DND-41 (cell line): ENCODE results near the gene MESP2.

Experiments used
- ATAC-seq: fragments of 200-7000 bp; cut with Tn5 transposase; 3 replicates; pipeline ENCODE4 v1.9.1; 2021; ENCODE audit warnings: low read depth; ENCODE audit not compliant: insufficient read depth
- DNase-seq: peaks from one replicate; pipeline ENCODE4 v3.0.0-alpha.2; 2020
- H2AFZ ChIP-seq: 2 replicates; pipeline ENCODE4 v1.6.0; 2012; ENCODE audit warnings: low read depth, low read length
- H3K27ac ChIP-seq: 2 replicates; pipeline ENCODE4 v1.5.1; 2012; ENCODE audit warnings: low read length, inconsistent platforms
- H3K27me3 ChIP-seq: fragments of 200-600 bp; sonication (generic); 2 replicates; pipeline ENCODE4 v1.6.0; 2012; ENCODE audit warnings: low read length, mild to moderate bottlenecking, inconsistent platforms; ENCODE audit not compliant: insufficient read depth, poor library complexity
- H3K36me3 ChIP-seq: 2 replicates; pipeline ENCODE4 v1.5.1; 2012; ENCODE audit warnings: low read length, inconsistent platforms; ENCODE audit not compliant: insufficient read depth
- H3K4me1 ChIP-seq: 2 replicates; pipeline ENCODE4 v1.5.1; 2012; ENCODE audit warnings: mild to moderate bottlenecking, low read length; ENCODE audit not compliant: insufficient read depth
- H3K4me2 ChIP-seq: 2 replicates; pipeline ENCODE4 v1.6.0; 2012; ENCODE audit warnings: mild to moderate bottlenecking, moderate library complexity, low read length, inconsistent platforms; ENCODE audit not compliant: insufficient read depth
- H3K4me3 ChIP-seq, 2 experiments: fragments of 200-600 bp in 1 of 2; shearing (Covaris generic) in 1 of 2; 2 replicates each; pipeline ENCODE4 v1.5.1; 2012 to 2016; ENCODE audit warnings: inconsistent platforms in 2 of 2, low read length in 2 of 2, mild to moderate bottlenecking in 2 of 2, low read depth in 1 of 2, moderate library complexity in 1 of 2
- H3K79me2 ChIP-seq: 2 replicates; pipeline ENCODE4 v1.6.0; 2012; ENCODE audit warnings: low read length, inconsistent platforms; ENCODE audit not compliant: insufficient read depth
- H3K9ac ChIP-seq: 2 replicates; pipeline ENCODE4 v1.6.0; 2012; ENCODE audit warnings: low read depth, mild to moderate bottlenecking, inconsistent platforms, low read length, moderate library complexity
- H3K9me3 ChIP-seq: 2 replicates; pipeline ENCODE4 v1.5.1; 2012; ENCODE audit warnings: low read length, moderate library complexity, mild to moderate bottlenecking, inconsistent platforms; ENCODE audit not compliant: insufficient read depth, severe bottlenecking
- H4K20me1 ChIP-seq: 2 replicates; pipeline ENCODE4 v1.6.0; 2012; ENCODE audit warnings: low read length; ENCODE audit not compliant: insufficient read depth
- CTCF ChIP-seq: IDR thresholded peaks from 2 replicates; pipeline ENCODE4 v1.5.1; 2012; ENCODE audit warnings: borderline replicate concordance, low read length, moderate library complexity, mild to moderate bottlenecking; ENCODE audit not compliant: poor library complexity, severe bottlenecking; ENCODE audit errors: extremely low read depth
- EZH2 ChIP-seq: IDR thresholded peaks from 3 replicates; pipeline ENCODE4 v1.6.1; 2012; ENCODE audit warnings: borderline replicate concordance, low read depth, mild to moderate bottlenecking, moderate library complexity, low read length, inconsistent platforms; ENCODE audit not compliant: severe bottlenecking

Gene MESP2

GRCh38 chr15:89812847-89813320 lies 36.8 kb downstream of the MESP2 start:
- Histone ChIP-seq H3K79me2 (no peaks in the 10 kb centered on the region), H3K36me3 (no peaks in the 10 kb centered on the region), H3K4me3 (no peak overlapping the region), H3K4me1 (no peaks in the 10 kb centered on the region), H3K9me3 (no peaks in the 10 kb centered on the region), H2AFZ (no peak overlapping the region), H3K4me2 (no peak overlapping the region), H4K20me1 (no peaks in the 10 kb centered on the region), H3K9ac (no peak overlapping the region), H3K27me3 (no peaks in the 10 kb centered on the region), H3K27ac (no peak overlapping the region)
- DNase-seq (no peak), ATAC-seq (no peak)
- TF ChIP-seq CTCF (no peak), EZH2 (no peak)

GRCh38 chr15:89813381-89814111 lies 37.4 kb downstream of the MESP2 start:
- H3K9ac ChIP-seq, result no peak overlapping the region
- H4K20me1 ChIP-seq, result no peaks in the 10 kb centered on the region
- no peaks in the 10 kb centered on the region for H3K36me3 ChIP-seq
- no peak overlapping the region for H2AFZ ChIP-seq
- no peak overlapping the region for H3K4me2 ChIP-seq
- no peaks in the 10 kb centered on the region for H3K9me3 ChIP-seq
- TF ChIP-seq EZH2, result no peak
- no peak for TF ChIP-seq CTCF
- no peaks in the 10 kb centered on the region for H3K4me1 ChIP-seq
- ATAC-seq (no peak), DNase-seq (no peak)
- no peaks in the 10 kb centered on the region for H3K27me3 ChIP-seq
- H3K79me2 ChIP-seq, result no peaks in the 10 kb centered on the region
- no peak overlapping the region for H3K4me3 ChIP-seq
- no peak overlapping the region for H3K27ac ChIP-seq

- H3K9ac ChIP-seq, result no peak overlapping the region
- H3K27me3 ChIP-seq, result no peaks in the 10 kb centered on the region
- H3K4me3 ChIP-seq, result no peak overlapping the region
- no peak overlapping the region for H2AFZ ChIP-seq
- TF ChIP-seq CTCF (no peak), EZH2 (no peak)
- no peak for DNase-seq
- no peaks in the 10 kb centered on the region for H3K79me2 ChIP-seq
- H3K36me3 ChIP-seq, result no peaks in the 10 kb centered on the region
- no peaks in the 10 kb centered on the region for H4K20me1 ChIP-seq
- no peak for ATAC-seq
- H3K4me1 ChIP-seq, result no peaks in the 10 kb centered on the region
- H3K4me2 ChIP-seq, result no peak overlapping the region
- H3K27ac ChIP-seq, result no peak overlapping the region
- no peaks in the 10 kb centered on the region for H3K9me3 ChIP-seq
Observed at GRCh38 chr15:89814112-89814742, 38.1 kb downstream of the MESP2 start.
